IMR-90 (cell line): Measurements from ENCODE around the gene CHST10.

Experiments used
- CEBPB ChIP-seq: IDR thresholded peaks from 2 replicates; pipeline ENCODE4 v1.6.1; 2012; ENCODE audit warnings: low read depth, low read length, improper control_type of control experiment
- MAFK ChIP-seq: IDR thresholded peaks from 2 replicates; pipeline ENCODE4 v1.6.1; 2012; ENCODE audit warnings: low read depth, low read length, improper control_type of control experiment
- MXI1 ChIP-seq: IDR thresholded peaks from 2 replicates; pipeline ENCODE4 v1.6.1; 2012; ENCODE audit warnings: low read depth, mild to moderate bottlenecking, low read length, moderate library complexity, borderline replicate concordance
- POLR2A ChIP-seq: IDR thresholded peaks from 2 replicates; pipeline ENCODE4 v1.6.1; 2012; ENCODE audit warnings: mild to moderate bottlenecking, low read depth, low read length
- RCOR1 ChIP-seq: IDR thresholded peaks from 2 replicates; pipeline ENCODE4 v1.6.1; 2012; ENCODE audit warnings: mild to moderate bottlenecking, low read length, improper control_type of control experiment; ENCODE audit not compliant: insufficient replicate concordance
- SMC3 ChIP-seq: fragments of 150-350 bp; IDR thresholded peaks from 2 replicates; pipeline ENCODE4 v1.6.1; 2016; ENCODE audit warnings: low read depth, mild to moderate bottlenecking, antibody characterized with exemption, low read length, moderate library complexity
- TF ChIP-seq, protein P1 (sequence below): conservative IDR thresholded peaks from 2 replicates; pipeline ENCODE4 v1.5.1; 2012; ENCODE audit warnings: mild to moderate bottlenecking, low read depth, low read length, improper control_type of control experiment
- TF ChIP-seq, protein P2 (sequence below): fragments of 150-350 bp; IDR thresholded peaks from 2 replicates; pipeline ENCODE4 v1.6.1; 2016; ENCODE audit warnings: low read depth, mild to moderate bottlenecking, low read length, moderate library complexity, borderline replicate concordance

DNA sequence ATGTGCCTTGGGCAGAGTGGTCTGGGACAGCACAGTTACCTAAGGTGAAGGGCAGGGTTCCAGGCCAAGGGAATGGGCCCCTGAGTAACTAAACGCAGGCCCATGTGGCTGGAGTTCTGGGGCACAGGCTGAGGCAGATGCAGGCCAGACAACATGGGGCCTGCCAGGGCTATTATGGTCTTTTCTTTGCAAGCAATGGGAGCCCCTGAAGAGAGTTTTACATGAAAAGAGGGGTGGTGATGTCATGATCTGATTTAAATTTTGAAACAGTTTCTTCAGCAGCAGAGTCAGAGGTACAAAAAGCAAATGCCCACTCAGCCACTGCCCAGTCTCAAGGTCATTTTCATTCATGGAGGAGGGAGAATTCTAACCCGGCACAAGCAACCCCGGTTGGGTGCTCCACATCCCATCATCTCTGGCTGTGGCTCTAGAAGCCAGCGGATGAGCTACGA, 5.6 kb downstream of the CHST10 start:
- TF ChIP-seq, protein P1, sequence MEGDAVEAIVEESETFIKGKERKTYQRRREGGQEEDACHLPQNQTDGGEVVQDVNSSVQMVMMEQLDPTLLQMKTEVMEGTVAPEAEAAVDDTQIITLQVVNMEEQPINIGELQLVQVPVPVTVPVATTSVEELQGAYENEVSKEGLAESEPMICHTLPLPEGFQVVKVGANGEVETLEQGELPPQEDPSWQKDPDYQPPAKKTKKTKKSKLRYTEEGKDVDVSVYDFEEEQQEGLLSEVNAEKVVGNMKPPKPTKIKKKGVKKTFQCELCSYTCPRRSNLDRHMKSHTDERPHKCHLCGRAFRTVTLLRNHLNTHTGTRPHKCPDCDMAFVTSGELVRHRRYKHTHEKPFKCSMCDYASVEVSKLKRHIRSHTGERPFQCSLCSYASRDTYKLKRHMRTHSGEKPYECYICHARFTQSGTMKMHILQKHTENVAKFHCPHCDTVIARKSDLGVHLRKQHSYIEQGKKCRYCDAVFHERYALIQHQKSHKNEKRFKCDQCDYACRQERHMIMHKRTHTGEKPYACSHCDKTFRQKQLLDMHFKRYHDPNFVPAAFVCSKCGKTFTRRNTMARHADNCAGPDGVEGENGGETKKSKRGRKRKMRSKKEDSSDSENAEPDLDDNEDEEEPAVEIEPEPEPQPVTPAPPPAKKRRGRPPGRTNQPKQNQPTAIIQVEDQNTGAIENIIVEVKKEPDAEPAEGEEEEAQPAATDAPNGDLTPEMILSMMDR = no peak
- TF ChIP-seq POLR2A (no peak), MXI1 (no peak), RCOR1 (no peak), CEBPB (no peak), MAFK (no peak), SMC3 (no peak)
- TF ChIP-seq, protein P2, sequence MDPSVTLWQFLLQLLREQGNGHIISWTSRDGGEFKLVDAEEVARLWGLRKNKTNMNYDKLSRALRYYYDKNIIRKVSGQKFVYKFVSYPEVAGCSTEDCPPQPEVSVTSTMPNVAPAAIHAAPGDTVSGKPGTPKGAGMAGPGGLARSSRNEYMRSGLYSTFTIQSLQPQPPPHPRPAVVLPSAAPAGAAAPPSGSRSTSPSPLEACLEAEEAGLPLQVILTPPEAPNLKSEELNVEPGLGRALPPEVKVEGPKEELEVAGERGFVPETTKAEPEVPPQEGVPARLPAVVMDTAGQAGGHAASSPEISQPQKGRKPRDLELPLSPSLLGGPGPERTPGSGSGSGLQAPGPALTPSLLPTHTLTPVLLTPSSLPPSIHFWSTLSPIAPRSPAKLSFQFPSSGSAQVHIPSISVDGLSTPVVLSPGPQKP = no peak
